RWPE2 (cell line): ENCODE results near the gene SLC38A5.

ENCODE experiments used
- ATAC-seq: fragments of 200-7000 bp; cut with Tn5 transposase; 3 replicates; pipeline ENCODE4 v1.9.1; 2021; ENCODE audit warnings: low read depth
- DNase-seq: peaks from one replicate; pipeline ENCODE4 v3.0.0-alpha.2; 2020; ENCODE audit warnings: low spot score
- H3K27ac ChIP-seq: fragments of 450-650 bp; 2 replicates; pipeline ENCODE4 v1.5.1; 2017; ENCODE audit warnings: mild to moderate bottlenecking; ENCODE audit not compliant: poor library complexity, severe bottlenecking
- H3K27me3 ChIP-seq: fragments of 250-450 bp; sonication (Bioruptor Pico); 2 replicates; pipeline ENCODE4 v1.5.1; 2021; ENCODE audit warnings: mild to moderate bottlenecking, moderate library complexity; ENCODE audit not compliant: insufficient read depth, poor library complexity, severe bottlenecking
- H3K36me3 ChIP-seq: fragments of 250-450 bp; sonication (Bioruptor Pico); 2 replicates; pipeline ENCODE4 v1.5.1; 2020; ENCODE audit warnings: low read depth, mild to moderate bottlenecking, moderate library complexity
- H3K4me1 ChIP-seq: fragments of 250-450 bp; sonication (Bioruptor Pico); 2 replicates; pipeline ENCODE4 v1.5.1; 2021; ENCODE audit warnings: mild to moderate bottlenecking, moderate library complexity; ENCODE audit not compliant: insufficient read depth, poor library complexity, severe bottlenecking
- H3K4me3 ChIP-seq: fragments of 250-450 bp; sonication (Bioruptor Pico); 2 replicates; pipeline ENCODE4 v1.5.1; 2021; ENCODE audit warnings: mild to moderate bottlenecking, moderate library complexity; ENCODE audit not compliant: severe bottlenecking
- H3K9me3 ChIP-seq: fragments of 250-450 bp; sonication (Bioruptor Pico); 2 replicates; pipeline ENCODE4 v1.5.1; 2021; ENCODE audit warnings: mild to moderate bottlenecking, moderate library complexity; ENCODE audit not compliant: severe bottlenecking
- CTCF ChIP-seq: fragments of 450-650 bp; IDR thresholded peaks from one replicate; pipeline ENCODE4 v1.5.1; 2017; ENCODE audit warnings: mild to moderate bottlenecking, moderate library complexity; ENCODE audit not compliant: poor library complexity, severe bottlenecking

The SLC38A5 gene

GRCh38 chrX:48493890-48494364 is 23.9 kb upstream of the SLC38A5 start:
- Histone ChIP-seq H3K27me3 (no peaks in the 10 kb centered on the region), H3K9me3 (no peaks in the 10 kb centered on the region), H3K27ac (peak overlapping the region; percentile 97), H3K4me1 (peaks cover 30% of the 10 kb centered on the region), H3K36me3 (no peaks in the 10 kb centered on the region), H3K4me3 (no peak overlapping the region)
- TF ChIP-seq CTCF = peak; percentile 24
- DNase-seq = no peak
- ATAC-seq = no peak

- H3K27me3 ChIP-seq = no peaks in the 10 kb centered on the region
- H3K4me1 ChIP-seq = peaks cover 38% of the 10 kb centered on the region
- peak overlapping the region; percentile 97 for H3K27ac ChIP-seq
- no peaks in the 10 kb centered on the region for H3K9me3 ChIP-seq
- H3K36me3 ChIP-seq = no peaks in the 10 kb centered on the region
- no peak overlapping the region for H3K4me3 ChIP-seq
- no peak for DNase-seq
- TF ChIP-seq CTCF = no peak
- ATAC-seq = peak; percentile 35
Measured at GRCh38 chrX:48492293-48492910, 22.3 kb upstream of the SLC38A5 start.

GRCh38 chrX:48491809-48492208 is 21.7 kb upstream of the SLC38A5 start:
- Histone ChIP-seq H3K9me3 (no peaks in the 10 kb centered on the region), H3K36me3 (peaks cover under 1% of the 10 kb centered on the region; the same call in 1 of the 2 replicates), H3K27me3 (no peaks in the 10 kb centered on the region), H3K4me3 (no peak overlapping the region), H3K27ac (peak overlapping the region; percentile 97), H3K4me1 (peaks cover 41% of the 10 kb centered on the region)
- no peak for TF ChIP-seq CTCF
- no peak for DNase-seq
- ATAC-seq = no peak

- peak; percentile 32 for ATAC-seq
- no peak for DNase-seq
- Histone ChIP-seq H3K27me3 (no peaks in the 10 kb centered on the region), H3K27ac (peak overlapping the region; percentile 97), H3K4me1 (peaks cover 47% of the 10 kb centered on the region), H3K36me3 (peaks cover 12% of the 10 kb centered on the region), H3K4me3 (no peak overlapping the region), H3K9me3 (no peaks in the 10 kb centered on the region)
- TF ChIP-seq CTCF = no peak
Measured at GRCh38 chrX:48490661-48491060, 20.6 kb upstream of the SLC38A5 start.

GRCh38 chrX:48489892-48490291 is 19.8 kb upstream of the SLC38A5 start:
- Histone ChIP-seq H3K27ac (peak overlapping the region; percentile 97), H3K4me1 (peaks cover 47% of the 10 kb centered on the region), H3K36me3 (peaks cover 20% of the 10 kb centered on the region), H3K9me3 (no peaks in the 10 kb centered on the region), H3K4me3 (no peak overlapping the region), H3K27me3 (no peaks in the 10 kb centered on the region)
- ATAC-seq = no peak
- no peak for TF ChIP-seq CTCF
- DNase-seq = no peak
